IMR-90 (cell line): Measurements from ENCODE around the gene ZNF440. TPM values are rescaled to one million over a fixed set of nuclear protein-coding genes. Genes with fewer than 3 reads are reported as not detected.

Source experiments
- ATAC-seq: fragments of 200-7000 bp; cut with Tn5 transposase; 2 replicates; pipeline ENCODE4 v1.9.1; 2020; ENCODE audit warnings: low read depth, mild to moderate bottlenecking, moderate library complexity
- BruUV-seq: library from RNA; stranded (reverse); fragments of 400-500 nt; replicated peaks from 2 replicates; lab custom pipeline; 2021; lab: Mats Ljungman, UMichigan
- CTCF ChIA-PET: fragments of 300-600 bp; formaldehyde crosslinking; extraction: SDS; loops from one replicate; lab custom pipeline; 2021; ENCODE audit warnings: antibody characterized with exemption; lab: Yijun Ruan, JAX
- POLR2A ChIA-PET: fragments of 300-600 bp; sonication (Branson Sonifier 250); formaldehyde crosslinking; loops from one replicate; lab custom pipeline; 2022; ENCODE audit warnings: antibody characterized with exemption; ENCODE audit not compliant: unreplicated experiment; lab: Charles Lee
- DNase-seq: peaks from one replicate; pipeline ENCODE4 v3.0.0; 2013
- H2AFZ ChIP-seq: replicated peaks from 2 replicates; pipeline ENCODE3; 2013; ENCODE audit warnings: low read length, mild to moderate bottlenecking; ENCODE audit not compliant: poor library complexity
- H2AK5ac ChIP-seq: 2 replicates; pipeline ENCODE4 v1.6.1; 2013; ENCODE audit warnings: low read depth, low read length, inconsistent platforms
- H2AK9ac ChIP-seq: replicated peaks from 2 replicates; pipeline ENCODE3; 2013; ENCODE audit warnings: mild to moderate bottlenecking, low read depth, low read length, moderate library complexity; ENCODE audit not compliant: poor library complexity
- H2BK120ac ChIP-seq: 2 replicates; pipeline ENCODE4 v1.6.1; 2013; ENCODE audit warnings: low read depth, low read length, inconsistent platforms
- H2BK15ac ChIP-seq: 3 replicates; pipeline ENCODE4 v1.6.1; 2013; ENCODE audit warnings: low read depth, low read length, inconsistent platforms
- H2BK20ac ChIP-seq: 2 replicates; pipeline ENCODE4 v1.6.1; 2013; ENCODE audit warnings: low read depth, mild to moderate bottlenecking, inconsistent platforms, low read length, moderate library complexity
- H2BK5ac ChIP-seq: 2 replicates; pipeline ENCODE4 v1.6.1; 2013; ENCODE audit warnings: mild to moderate bottlenecking, low read depth, low read length, inconsistent platforms; ENCODE audit not compliant: poor library complexity, severe bottlenecking
- H3K14ac ChIP-seq: replicated peaks from 2 replicates; pipeline ENCODE4 v1.6.1; 2013; ENCODE audit warnings: low read depth, low read length, inconsistent platforms
- H3K18ac ChIP-seq: 2 replicates; pipeline ENCODE4 v1.6.1; 2013; ENCODE audit warnings: low read depth, low read length, control low read depth
- H3K23ac ChIP-seq: 2 replicates; pipeline ENCODE4 v1.6.1; 2013; ENCODE audit warnings: low read depth, low read length, inconsistent platforms
- H3K27ac ChIP-seq: 2 replicates; pipeline ENCODE4 v1.5.1; 2013; ENCODE audit warnings: mild to moderate bottlenecking, control low read depth, low read length; ENCODE audit not compliant: insufficient read depth
- H3K27me3 ChIP-seq: 2 replicates; pipeline ENCODE4 v1.6.1; 2013; ENCODE audit warnings: low read length; ENCODE audit not compliant: control insufficient read depth, insufficient read depth
- H3K36me3 ChIP-seq: 2 replicates; pipeline ENCODE4 v1.6.1; 2013; ENCODE audit warnings: low read length, mixed read lengths; ENCODE audit not compliant: control insufficient read depth, insufficient read depth
- H3K4ac ChIP-seq: 2 replicates; pipeline ENCODE4 v1.6.1; 2013; ENCODE audit warnings: low read depth, low read length, inconsistent platforms
- H3K4me1 ChIP-seq: 2 replicates; pipeline ENCODE4 v1.6.1; 2013; ENCODE audit warnings: low read length, mixed read lengths; ENCODE audit not compliant: control insufficient read depth, insufficient read depth
- H3K4me2 ChIP-seq: 2 replicates; pipeline ENCODE4 v1.6.1; 2013; ENCODE audit warnings: low read depth, mild to moderate bottlenecking, control low read depth, low read length, moderate library complexity
- H3K4me3 ChIP-seq: 2 replicates; pipeline ENCODE4 v1.5.1; 2013; ENCODE audit warnings: low read depth, mild to moderate bottlenecking, control low read depth, low read length, moderate library complexity; ENCODE audit not compliant: insufficient read depth
- H3K56ac ChIP-seq: 2 replicates; pipeline ENCODE4 v1.6.1; 2013; ENCODE audit warnings: low read length, inconsistent platforms; ENCODE audit not compliant: insufficient read depth; ENCODE audit errors: extremely low read depth
- H3K79me1 ChIP-seq, 2 experiments: 2 replicates each; pipeline ENCODE4 v1.6.1; 2013; ENCODE audit warnings: low read length in 2 of 2, inconsistent platforms in 1 of 2, low read depth in 1 of 2
- H3K9ac ChIP-seq: 2 replicates; pipeline ENCODE4 v1.6.1; 2013; ENCODE audit warnings: low read depth, low read length, control low read depth
- H3K9me1 ChIP-seq: 2 replicates; pipeline ENCODE4 v1.6.1; 2013; ENCODE audit warnings: low read length, inconsistent platforms; ENCODE audit not compliant: insufficient read depth
- H3K9me3 ChIP-seq: 2 replicates; pipeline ENCODE4 v1.6.1; 2013; ENCODE audit warnings: low read length; ENCODE audit not compliant: control insufficient read depth, insufficient read depth
- H4K20me1 ChIP-seq: 2 replicates; pipeline ENCODE4 v1.6.1; 2013; ENCODE audit warnings: low read length, inconsistent platforms; ENCODE audit not compliant: insufficient read depth
- H4K5ac ChIP-seq: 2 replicates; pipeline ENCODE4 v1.6.1; 2013; ENCODE audit warnings: mild to moderate bottlenecking, low read depth, low read length, control low read depth
- H4K8ac ChIP-seq, 2 experiments: 2 replicates each; pipeline ENCODE4 v1.6.1; 2013; ENCODE audit warnings: low read depth in 2 of 2, low read length in 2 of 2, control low read depth in 1 of 2, inconsistent platforms in 1 of 2
- H4K91ac ChIP-seq: 2 replicates; pipeline ENCODE4 v1.6.1; 2013; ENCODE audit warnings: low read depth, low read length, inconsistent platforms; ENCODE audit not compliant: insufficient read depth
- BHLHE40 ChIP-seq: fragments of 150-350 bp; IDR thresholded peaks from 2 replicates; pipeline ENCODE4 v1.6.1; 2016; ENCODE audit warnings: mild to moderate bottlenecking, low read depth, low read length
- CHD1 ChIP-seq: IDR thresholded peaks from 2 replicates; pipeline ENCODE4 v1.6.1; 2012; ENCODE audit warnings: low read depth, low read length, improper control_type of control experiment
- FOS ChIP-seq: fragments of 150-350 bp; IDR thresholded peaks from 2 replicates; pipeline ENCODE4 v1.6.1; 2016; ENCODE audit warnings: low read depth, low read length
- MAFK ChIP-seq: IDR thresholded peaks from 2 replicates; pipeline ENCODE4 v1.6.1; 2012; ENCODE audit warnings: low read depth, low read length, improper control_type of control experiment
- MXI1 ChIP-seq: IDR thresholded peaks from 2 replicates; pipeline ENCODE4 v1.6.1; 2012; ENCODE audit warnings: low read depth, mild to moderate bottlenecking, low read length, moderate library complexity, borderline replicate concordance
- NFE2L2 ChIP-seq: fragments of 150-350 bp; IDR thresholded peaks from 2 replicates; pipeline ENCODE4 v1.6.1; 2016; ENCODE audit warnings: low read depth, mild to moderate bottlenecking, low read length
- RAD21 ChIP-seq: IDR thresholded peaks from 2 replicates; pipeline ENCODE4 v1.6.1; 2012; ENCODE audit warnings: low read length, improper control_type of control experiment
- RCOR1 ChIP-seq: IDR thresholded peaks from 2 replicates; pipeline ENCODE4 v1.6.1; 2012; ENCODE audit warnings: mild to moderate bottlenecking, low read length, improper control_type of control experiment; ENCODE audit not compliant: insufficient replicate concordance
- RFX5 ChIP-seq: IDR thresholded peaks from 2 replicates; pipeline ENCODE4 v1.8.0; 2012; ENCODE audit warnings: low read depth, mild to moderate bottlenecking, low read length, moderate library complexity
- SMC3 ChIP-seq: fragments of 150-350 bp; IDR thresholded peaks from 2 replicates; pipeline ENCODE4 v1.6.1; 2016; ENCODE audit warnings: low read depth, mild to moderate bottlenecking, antibody characterized with exemption, low read length, moderate library complexity
- WGBS, 2 experiments: methylation state at CpG; one replicate each; pipeline versions ENCODE4 v1.1.5 to v1.1.7; 2013; ENCODE audit warnings: missing lambda C conversion rate in 2 of 2; ENCODE audit not compliant: insufficient read length in 1 of 2; ENCODE audit errors: extremely low coverage in 2 of 2; 5-methylcytosine and 5-hydroxymethylcytosine counted together
- dilution Hi-C: fragments of 300-500 bp; cut with HindIII; formaldehyde crosslinking; loops from one replicate; pipeline ENCODE4 v1.14.3; 2018; ENCODE audit warnings: low sequenced_read_pairs; ENCODE audit not compliant: unreplicated experiment
- in situ Hi-C: fragments of 300-500 bp; cut with MboI; formaldehyde crosslinking; loops from 3 replicates; pipeline ENCODE4 v1.14.3; 2019; ENCODE audit warnings: low sequenced_read_pairs, inconsistent platforms, mixed read lengths
- intact Hi-C: fragments of 100-400 bp; cut with micrococcal nuclease; formaldehyde crosslinking; loops from 2 replicates; pipeline ENCODE4 v1.10.0; 2022
- polyA plus RNA-seq, 3 experiments: library from polyadenylated mRNA; depleted of rRNA; stranded (reverse); fragments of >200 nt; gene quantifications; 2 replicates each; pipeline ENCODE4 v1.2.3, GENCODE V29; 2012; ENCODE audit warnings: low replicate concordance in 1 of 3
- total RNA-seq: library from RNA; depleted of rRNA; stranded (reverse); fragments of >200 nt; gene quantifications from 2 replicates; pipeline ENCODE4 v1.2.3, GENCODE V29; 2012
- TF ChIP-seq, protein P1 (sequence below): fragments of 150-350 bp; IDR thresholded peaks from 2 replicates; pipeline ENCODE4 v1.6.1; 2016; ENCODE audit warnings: low read depth, mild to moderate bottlenecking, low read length, moderate library complexity, borderline replicate concordance
- TF ChIP-seq, protein P2 (sequence below): conservative IDR thresholded peaks from 2 replicates; pipeline ENCODE4 v1.5.1; 2012; ENCODE audit warnings: mild to moderate bottlenecking, low read depth, low read length, improper control_type of control experiment
- TF ChIP-seq, protein P3 (sequence below): fragments of 150-350 bp; IDR thresholded peaks from 2 replicates; pipeline ENCODE4 v1.6.1; 2017; ENCODE audit warnings: mild to moderate bottlenecking, antibody characterized with exemption, low read length, low read depth

Gene ZNF440
- total and polyA plus RNA-seq, 2 of the 4 experiments (the other 2 are of a cell fraction) = 2.8 to 8.4 TPM

DNA sequence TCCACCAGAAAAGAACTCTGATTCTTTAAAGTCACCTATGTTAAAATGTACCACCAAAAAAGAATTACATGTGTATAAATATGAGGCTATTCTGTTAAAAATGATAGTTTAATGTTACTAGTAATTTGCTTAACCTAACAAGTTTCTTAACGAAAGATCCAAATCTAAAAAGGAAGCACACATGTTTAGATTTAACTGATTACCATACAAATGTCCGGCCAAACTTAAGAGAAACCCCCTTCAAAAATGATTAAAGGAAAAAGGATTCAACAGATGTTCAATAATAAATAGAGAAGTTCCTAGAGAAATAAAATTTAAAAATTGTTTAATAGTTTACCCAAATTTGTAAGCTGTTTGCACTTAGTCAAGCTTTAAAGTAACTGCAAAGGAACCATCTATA lies 68.5 kb downstream of the ZNF440 start:
- CTCF ChIA-PET = interaction anchor here (0.7 to 1.0 kb wide), 3 partner anchors 177 to 471 kb away, joined by 3 read pairs; no protein-coding TSS in a partner anchor

More for the DNA sequence above, 68.5 kb downstream of the ZNF440 start:
- Histone ChIP-seq H4K91ac (no peak overlapping the region), H3K9ac (no peak overlapping the region), H2BK20ac (no peak overlapping the region), H3K79me1 (no peaks in the 10 kb centered on the region), H2AFZ (no peak overlapping the region), H3K14ac (no peak overlapping the region), H3K4ac (no peak overlapping the region), H3K56ac (no peak overlapping the region), H3K9me3 (no peaks in the 10 kb centered on the region), H2BK5ac (no peak overlapping the region), H4K5ac (no peak overlapping the region), H3K18ac (no peak overlapping the region), H3K36me3 (no peaks in the 10 kb centered on the region), H2AK9ac (no peak overlapping the region), H4K20me1 (no peaks in the 10 kb centered on the region), H4K8ac (no peak overlapping the region), H3K23ac (no peak overlapping the region), H3K9me1 (peaks cover 3% of the 10 kb centered on the region; the same call in 1 of the 2 replicates), H3K27ac (no peak overlapping the region), H3K27me3 (no peaks in the 10 kb centered on the region), H2BK120ac (no peak overlapping the region), H3K4me2 (no peak overlapping the region), H3K4me1 (peaks cover 2% of the 10 kb centered on the region; the same call in 1 of the 2 replicates), H3K4me3 (no peak overlapping the region), H2BK15ac (no peak overlapping the region), H2AK5ac (no peak overlapping the region)
- no CpG with 5 or more reads among the region's 2 CpGs for WGBS, 2 experiments
- POLR2A ChIA-PET = no interaction called here
- no peak for TF ChIP-seq RFX5
- TF ChIP-seq CHD1 = no peak
- TF ChIP-seq BHLHE40 = no peak
- TF ChIP-seq SMC3 = no peak
- TF ChIP-seq MAFK = no peak
- no peak for TF ChIP-seq MXI1
- no peak for TF ChIP-seq FOS
- TF ChIP-seq, protein P1, sequence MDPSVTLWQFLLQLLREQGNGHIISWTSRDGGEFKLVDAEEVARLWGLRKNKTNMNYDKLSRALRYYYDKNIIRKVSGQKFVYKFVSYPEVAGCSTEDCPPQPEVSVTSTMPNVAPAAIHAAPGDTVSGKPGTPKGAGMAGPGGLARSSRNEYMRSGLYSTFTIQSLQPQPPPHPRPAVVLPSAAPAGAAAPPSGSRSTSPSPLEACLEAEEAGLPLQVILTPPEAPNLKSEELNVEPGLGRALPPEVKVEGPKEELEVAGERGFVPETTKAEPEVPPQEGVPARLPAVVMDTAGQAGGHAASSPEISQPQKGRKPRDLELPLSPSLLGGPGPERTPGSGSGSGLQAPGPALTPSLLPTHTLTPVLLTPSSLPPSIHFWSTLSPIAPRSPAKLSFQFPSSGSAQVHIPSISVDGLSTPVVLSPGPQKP = no peak
- TF ChIP-seq, protein P2, sequence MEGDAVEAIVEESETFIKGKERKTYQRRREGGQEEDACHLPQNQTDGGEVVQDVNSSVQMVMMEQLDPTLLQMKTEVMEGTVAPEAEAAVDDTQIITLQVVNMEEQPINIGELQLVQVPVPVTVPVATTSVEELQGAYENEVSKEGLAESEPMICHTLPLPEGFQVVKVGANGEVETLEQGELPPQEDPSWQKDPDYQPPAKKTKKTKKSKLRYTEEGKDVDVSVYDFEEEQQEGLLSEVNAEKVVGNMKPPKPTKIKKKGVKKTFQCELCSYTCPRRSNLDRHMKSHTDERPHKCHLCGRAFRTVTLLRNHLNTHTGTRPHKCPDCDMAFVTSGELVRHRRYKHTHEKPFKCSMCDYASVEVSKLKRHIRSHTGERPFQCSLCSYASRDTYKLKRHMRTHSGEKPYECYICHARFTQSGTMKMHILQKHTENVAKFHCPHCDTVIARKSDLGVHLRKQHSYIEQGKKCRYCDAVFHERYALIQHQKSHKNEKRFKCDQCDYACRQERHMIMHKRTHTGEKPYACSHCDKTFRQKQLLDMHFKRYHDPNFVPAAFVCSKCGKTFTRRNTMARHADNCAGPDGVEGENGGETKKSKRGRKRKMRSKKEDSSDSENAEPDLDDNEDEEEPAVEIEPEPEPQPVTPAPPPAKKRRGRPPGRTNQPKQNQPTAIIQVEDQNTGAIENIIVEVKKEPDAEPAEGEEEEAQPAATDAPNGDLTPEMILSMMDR = no peak
- TF ChIP-seq NFE2L2 = no peak
- TF ChIP-seq RCOR1 = no peak
- no peak for TF ChIP-seq RAD21
- TF ChIP-seq, protein P3, sequence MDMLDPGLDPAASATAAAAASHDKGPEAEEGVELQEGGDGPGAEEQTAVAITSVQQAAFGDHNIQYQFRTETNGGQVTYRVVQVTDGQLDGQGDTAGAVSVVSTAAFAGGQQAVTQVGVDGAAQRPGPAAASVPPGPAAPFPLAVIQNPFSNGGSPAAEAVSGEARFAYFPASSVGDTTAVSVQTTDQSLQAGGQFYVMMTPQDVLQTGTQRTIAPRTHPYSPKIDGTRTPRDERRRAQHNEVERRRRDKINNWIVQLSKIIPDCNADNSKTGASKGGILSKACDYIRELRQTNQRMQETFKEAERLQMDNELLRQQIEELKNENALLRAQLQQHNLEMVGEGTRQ = no peak
- no TSS peak for BruUV-seq
- no peak for ATAC-seq
- dilution Hi-C loops = no loop called here
- no peak for DNase-seq
- in situ Hi-C loops = loop anchor here (5.0 kb wide), 1 partner anchor 260 kb away; the partner anchor contains the start of gene ZNF20
- intact Hi-C loops = loop anchor here (5.0 kb wide), 2 partner anchors 85 to 790 kb away; partner anchors contain the start of gene ZNF491
